NCI-H82 (cell line): ENCODE results near the gene JSRP1.

Source experiments
- DNase-seq: peaks from one replicate; lab custom pipeline; 2025; lab: John Stamatoyannopoulos, UW

The JSRP1 gene

GRCh38 chr19:2216361-2217225 is 39.6 kb downstream of the JSRP1 start:
- no peak for DNase-seq

DNA sequence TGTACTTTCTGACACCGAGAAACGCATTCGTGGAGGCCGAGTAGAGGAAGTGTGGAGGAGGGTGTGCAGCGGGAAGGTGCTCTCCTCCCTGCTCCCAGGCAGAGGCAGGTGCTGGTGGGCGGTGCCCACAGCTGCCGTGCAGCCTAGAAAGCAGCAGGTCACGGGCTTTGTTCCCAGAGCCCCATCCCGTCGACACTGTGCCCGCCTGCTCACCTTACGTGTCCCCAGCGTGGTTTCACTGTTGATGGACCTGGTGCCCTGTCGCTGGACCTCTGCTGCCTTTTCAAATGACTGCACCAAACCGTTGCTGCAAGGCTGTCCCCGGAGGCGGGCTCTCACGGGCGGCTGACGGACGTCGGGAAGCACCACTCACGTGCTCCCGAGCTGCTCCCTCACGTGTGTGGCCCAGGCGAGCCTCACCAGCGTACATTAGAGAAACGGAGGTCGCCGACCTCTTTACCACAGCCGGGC is 40.9 kb downstream of the JSRP1 start:
- DNase-seq = no peak

DNA sequence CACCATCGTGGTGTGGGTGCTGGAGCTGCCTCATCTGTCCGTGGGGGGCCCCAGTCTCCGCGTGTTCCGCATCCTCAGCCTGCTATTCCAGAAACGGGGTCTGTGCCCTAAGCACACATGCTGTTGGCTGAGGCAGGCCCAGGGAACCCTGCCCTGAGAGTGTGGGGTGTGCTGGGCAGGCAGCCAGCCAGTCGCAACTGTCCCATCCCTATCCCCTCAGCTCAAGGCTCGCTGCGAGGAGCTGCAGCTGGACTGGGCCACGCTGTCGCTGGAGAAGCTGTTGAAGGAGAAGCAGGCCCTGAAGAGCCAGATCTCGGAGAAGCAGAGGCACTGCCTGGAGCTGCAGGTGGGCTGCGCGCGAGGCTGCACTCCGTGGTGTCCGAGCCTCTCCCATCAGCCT is 42.0 kb downstream of the JSRP1 start:
- no peak for DNase-seq

DNA sequence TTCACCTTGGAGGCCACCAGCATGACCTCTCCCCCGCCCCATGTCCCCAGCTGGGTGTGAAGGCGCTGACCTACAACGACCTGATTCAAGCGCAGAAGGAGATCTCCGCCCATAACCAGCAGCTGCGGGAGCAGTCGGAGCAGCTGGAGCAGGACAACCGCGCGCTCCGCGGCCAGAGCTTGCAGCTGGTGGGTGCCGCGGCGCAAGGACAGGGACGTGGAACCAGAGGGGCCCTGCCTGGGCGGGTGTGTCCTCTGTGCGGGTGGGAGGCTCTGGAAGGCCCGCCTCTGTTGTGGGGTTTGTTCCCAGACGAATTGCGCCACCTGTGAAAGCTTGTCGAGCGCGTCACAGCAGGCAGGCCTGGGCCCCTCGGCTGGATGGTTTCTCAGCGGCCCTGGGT is 42.4 kb downstream of the JSRP1 start:
- no peak for DNase-seq

- no peak for DNase-seq
Observed at GRCh38 chr19:2212861-2213711, 43.1 kb downstream of the JSRP1 start.

- no peak for DNase-seq
Observed at GRCh38 chr19:2210987-2211740, 45.1 kb downstream of the JSRP1 start.

DNA sequence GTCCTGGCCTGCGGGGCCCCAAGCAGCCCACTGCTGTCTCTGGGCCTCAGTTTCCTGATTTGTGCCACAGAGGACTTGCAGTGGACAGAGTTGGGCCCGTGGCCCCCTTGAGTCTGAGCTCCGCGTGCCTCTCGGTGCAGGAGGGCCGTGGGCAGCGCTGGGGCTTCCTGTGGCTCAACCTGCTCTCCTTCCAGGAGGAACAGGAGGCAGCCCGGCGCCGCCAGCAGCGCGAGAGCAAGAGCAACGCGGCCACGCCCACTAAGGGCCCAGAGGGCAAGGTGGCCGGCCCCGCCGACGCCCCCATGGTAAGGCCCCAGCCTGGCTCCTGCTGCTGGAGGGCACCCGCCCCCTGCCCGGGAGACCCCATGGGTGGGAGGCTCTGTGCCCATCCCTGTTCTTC is 46.0 kb downstream of the JSRP1 start:
- no peak for DNase-seq

GRCh38 chr19:2209408-2209807 is 46.8 kb downstream of the JSRP1 start:
- no peak for DNase-seq

GRCh38 chr19:2208975-2209374 is 47.2 kb downstream of the JSRP1 start:
- no peak for DNase-seq

GRCh38 chr19:2207991-2208860 is 48.0 kb downstream of the JSRP1 start:
- DNase-seq = peak; percentile 40

GRCh38 chr19:2207008-2207407 is 49.2 kb downstream of the JSRP1 start:
- no peak for DNase-seq

- DNase-seq = no peak
Observed at GRCh38 chr19:2202366-2202765, 53.9 kb downstream of the JSRP1 start.
